Stomach (tissue), 4 donors: Measurements from ENCODE around the gene ZDHHC5.

ENCODE experiments used
- EP300 ChIP-seq: sonication (generic); formaldehyde crosslinking; IDR thresholded peaks from one replicate; pipeline ENCODE4 v1.6.1; 2017; ENCODE audit warnings: antibody characterized with exemption
- POLR2A ChIP-seq, 4 donors: fragments of 450-650 bp; IDR thresholded peaks; one replicate each; pipeline ENCODE4 v1.6.1; 2016; ENCODE audit warnings: antibody characterized with exemption in 4 of 4, control low read depth in 2 of 4, mild to moderate bottlenecking in 1 of 4, moderate library complexity in 1 of 4
- TF ChIP-seq, protein P1 (sequence below), 7 experiments: fragments of 450-650 bp in 4 of 7; fragments of 200-600 bp in 3 of 7; sonication (generic) in 3 of 7; IDR thresholded peaks; one replicate each; pipeline ENCODE4 v1.5.1; 2016 to 2019; ENCODE audit warnings: antibody characterized with exemption in 7 of 7, control low read depth in 2 of 7, mild to moderate bottlenecking in 1 of 7

DNA sequence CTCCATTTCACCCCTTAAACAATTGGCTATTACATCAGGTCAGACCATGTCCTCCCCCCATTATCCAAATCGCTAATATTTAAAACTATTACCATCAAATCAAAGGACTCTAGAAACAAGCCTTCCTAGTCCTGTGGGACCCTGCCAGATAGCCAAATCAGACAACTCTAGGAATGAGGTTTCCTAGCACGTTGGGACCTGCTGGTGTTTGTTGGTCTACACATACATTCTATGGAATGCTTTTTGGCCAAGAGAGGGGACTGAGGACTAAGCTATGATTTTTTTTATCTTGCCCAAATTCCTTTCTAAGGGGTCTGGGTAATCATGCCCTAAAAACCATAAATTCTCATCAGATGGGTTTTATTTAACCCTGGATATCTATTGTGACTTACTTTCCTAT, 59.3 kb downstream of the ZDHHC5 start:
- no peak for TF ChIP-seq POLR2A (IDR thresholded peaks at IDR 0.05)
- TF ChIP-seq, protein P1, sequence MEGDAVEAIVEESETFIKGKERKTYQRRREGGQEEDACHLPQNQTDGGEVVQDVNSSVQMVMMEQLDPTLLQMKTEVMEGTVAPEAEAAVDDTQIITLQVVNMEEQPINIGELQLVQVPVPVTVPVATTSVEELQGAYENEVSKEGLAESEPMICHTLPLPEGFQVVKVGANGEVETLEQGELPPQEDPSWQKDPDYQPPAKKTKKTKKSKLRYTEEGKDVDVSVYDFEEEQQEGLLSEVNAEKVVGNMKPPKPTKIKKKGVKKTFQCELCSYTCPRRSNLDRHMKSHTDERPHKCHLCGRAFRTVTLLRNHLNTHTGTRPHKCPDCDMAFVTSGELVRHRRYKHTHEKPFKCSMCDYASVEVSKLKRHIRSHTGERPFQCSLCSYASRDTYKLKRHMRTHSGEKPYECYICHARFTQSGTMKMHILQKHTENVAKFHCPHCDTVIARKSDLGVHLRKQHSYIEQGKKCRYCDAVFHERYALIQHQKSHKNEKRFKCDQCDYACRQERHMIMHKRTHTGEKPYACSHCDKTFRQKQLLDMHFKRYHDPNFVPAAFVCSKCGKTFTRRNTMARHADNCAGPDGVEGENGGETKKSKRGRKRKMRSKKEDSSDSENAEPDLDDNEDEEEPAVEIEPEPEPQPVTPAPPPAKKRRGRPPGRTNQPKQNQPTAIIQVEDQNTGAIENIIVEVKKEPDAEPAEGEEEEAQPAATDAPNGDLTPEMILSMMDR (IDR thresholded peaks at IDR 0.05), result no peak
- TF ChIP-seq EP300, result no peak
